Lung (tissue), 12 donors: ENCODE data around the gene NARS2. TPM values are rescaled to one million over a fixed set of nuclear protein-coding genes. Genes with fewer than 3 reads are reported as not detected.

Experiments
- ATAC-seq: fragments of 200-7000 bp; cut with Tn5 transposase; one replicate; pipeline ENCODE4 v1.9.1; 2020; ENCODE audit warnings: moderate number of reproducible peaks; ENCODE audit not compliant: insufficient read depth, low FRiP score
- DNase-seq, 3 donors: peaks; one replicate each; pipeline ENCODE4 v3.0.0-alpha.2; 2013 to 2017
- H3K27ac ChIP-seq, 2 donors: one replicate each; pipeline ENCODE4 v1.5.1; 2013; ENCODE audit warnings: mild to moderate bottlenecking in 2 of 2, moderate library complexity in 2 of 2, control low read depth in 1 of 2, inconsistent platforms in 1 of 2, low read depth in 1 of 2, low read length in 1 of 2
- H3K27me3 ChIP-seq, 3 donors: one replicate each; pipeline ENCODE4 v1.5.1; 2013; ENCODE audit warnings: low read length in 2 of 3; ENCODE audit not compliant: control insufficient read depth in 3 of 3, insufficient read depth in 3 of 3
- H3K36me3 ChIP-seq, 4 donors: one replicate each; pipeline ENCODE4 v1.5.1; 2013; ENCODE audit warnings: low read length in 4 of 4, mild to moderate bottlenecking in 1 of 4, moderate library complexity in 1 of 4; ENCODE audit not compliant: control insufficient read depth in 4 of 4, insufficient read depth in 4 of 4
- H3K4me1 ChIP-seq, 5 donors: one replicate each; pipeline ENCODE4 v1.5.1; 2013; ENCODE audit warnings: low read length in 5 of 5, mild to moderate bottlenecking in 2 of 5, moderate library complexity in 1 of 5; ENCODE audit not compliant: control insufficient read depth in 5 of 5, insufficient read depth in 5 of 5
- H3K4me3 ChIP-seq: one replicate; pipeline ENCODE4 v1.5.1; 2013; ENCODE audit warnings: mild to moderate bottlenecking, control low read depth, moderate library complexity
- H3K9ac ChIP-seq, 2 donors: one replicate each; pipeline ENCODE4 v1.5.1; 2013; ENCODE audit warnings: low read length in 2 of 2, control low read depth in 1 of 2; ENCODE audit not compliant: insufficient read depth in 1 of 2
- H3K9me3 ChIP-seq, 4 donors: one replicate each; pipeline ENCODE4 v1.5.1; 2013; ENCODE audit warnings: low read length in 3 of 4, mild to moderate bottlenecking in 1 of 4, moderate library complexity in 1 of 4; ENCODE audit not compliant: control insufficient read depth in 4 of 4, insufficient read depth in 3 of 4
- CTCF ChIP-seq: IDR thresholded peaks from 2 replicates; pipeline ENCODE4 v1.5.1; 2012; ENCODE audit warnings: mild to moderate bottlenecking; ENCODE audit errors: control extremely low read depth, extremely low read depth
- WGBS, 2 donors: extraction: QIAGEN DNeasy Blood & Tissue Kit; methylation state at CpG; one replicate each; pipeline ENCODE4 v1.1.7; 2013; 5-methylcytosine and 5-hydroxymethylcytosine counted together
- polyA plus RNA-seq, 2 donors: library from polyadenylated mRNA; stranded (reverse); fragments of 200-250 nt; gene quantifications; one replicate each; pipeline ENCODE4 v1.2.1, GENCODE V29; 2013
- total RNA-seq, 2 donors: library from RNA; depleted of rRNA in 1 of 2; stranded (reverse); fragments of >200 nt in 1 of 2; gene quantifications; one replicate each; pipeline ENCODE4 v1.2.1, GENCODE V29; 2014 to 2021
- donor health status: control.
- donor health status: control.
- donor health status: Bipolar disorder and iron deficiency.
- donor health status: healthy.
- donor health status: DM: yes; HTN: yes; CAD: no.

Gene NARS2
- total and polyA plus RNA-seq, 4 donors: 12.0 to 33.8 (median 19.8) TPM

- Histone ChIP-seq H3K4me3 (no peak overlapping the region), H3K27me3 (no peaks in the 10 kb centered on the region), H3K27ac (no peak overlapping the region), H3K9ac (no peak overlapping the region), H3K36me3 (peaks cover 0 to 3% (median 0%) of the 10 kb centered on the region in 4 donors), H3K4me1 (peaks cover 0 to 12% (median 0%) of the 10 kb centered on the region in 5 donors), H3K9me3 (no peaks in the 10 kb centered on the region)
- TF ChIP-seq CTCF: no peak
- ATAC-seq: no peak
- no peak for DNase-seq
- whole genome bisulfite sequencing, 2 donors: 95 to 96% methylated on average over 4 of the region's 4 CpGs
Measured at GRCh38 chr11:78449866-78450265, 124.8 kb downstream of the NARS2 start.

GRCh38 chr11:78446210-78446609, 128.5 kb downstream of the NARS2 start:
- no peaks in the 10 kb centered on the region for H3K9me3 ChIP-seq
- ATAC-seq: no peak
- no peaks in the 10 kb centered on the region for H3K4me1 ChIP-seq
- H3K27me3 ChIP-seq: no peaks in the 10 kb centered on the region
- no peak overlapping the region for H3K27ac ChIP-seq
- no peak for TF ChIP-seq CTCF
- peaks cover 0 to 5% (median under 1%) of the 10 kb centered on the region in 4 donors for H3K36me3 ChIP-seq
- H3K9ac ChIP-seq: no peak overlapping the region
- DNase-seq: no peak
- H3K4me3 ChIP-seq: no peak overlapping the region

- WGBS, 2 donors: 85 to 90% methylated on average over 1 of the region's 1 CpG
Measured at GRCh38 chr11:78444726-78445125, 129.9 kb downstream of the NARS2 start.

More at GRCh38 chr11:78444726-78445125, 129.9 kb downstream of the NARS2 start:
- no peak for ATAC-seq
- Histone ChIP-seq H3K27ac (no peak overlapping the region), H3K4me3 (no peak overlapping the region), H3K36me3 (peaks cover 0 to 5% (median under 1%) of the 10 kb centered on the region in 4 donors), H3K4me1 (no peaks in the 10 kb centered on the region), H3K9me3 (no peaks in the 10 kb centered on the region), H3K27me3 (no peaks in the 10 kb centered on the region), H3K9ac (no peak overlapping the region)
- TF ChIP-seq CTCF: no peak
- no peak for DNase-seq
